HG02571 (cell line): ENCODE results near the gene SERHL2.
"Not testable (repeated sequence)": the region's sequence is repeated elsewhere in the genome, so short reads cannot be mapped to it uniquely, and the experiment has no call there.

Source experiments
- ATAC-seq: cut with Tn5 transposase; IDR thresholded peaks from one replicate; pipeline ENCODE4 v1.9.1; 2021; ENCODE audit warnings: mild to moderate bottlenecking, moderate library complexity; ENCODE audit not compliant: unreplicated experiment

Gene SERHL2

DNA sequence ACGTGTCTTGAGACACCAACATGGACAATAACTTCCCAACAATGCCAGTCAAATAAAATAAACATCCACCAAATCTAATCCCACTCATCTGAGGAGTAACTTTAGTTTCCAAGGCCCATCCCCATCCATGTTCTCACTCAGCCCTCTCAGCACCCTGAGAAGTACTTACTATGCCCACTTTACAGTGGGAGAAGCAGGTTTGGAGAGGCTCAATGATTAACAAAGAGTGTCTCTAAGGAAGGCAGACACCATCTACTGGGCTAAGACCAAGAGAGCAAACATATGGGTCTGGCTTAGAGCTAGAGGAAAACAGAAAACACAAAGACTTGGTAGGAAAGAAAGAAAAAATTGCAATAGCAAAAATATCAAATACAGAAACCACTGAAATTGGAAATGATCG, 49.7 kb downstream of the SERHL2 start:
- ATAC-seq, result no peak

DNA sequence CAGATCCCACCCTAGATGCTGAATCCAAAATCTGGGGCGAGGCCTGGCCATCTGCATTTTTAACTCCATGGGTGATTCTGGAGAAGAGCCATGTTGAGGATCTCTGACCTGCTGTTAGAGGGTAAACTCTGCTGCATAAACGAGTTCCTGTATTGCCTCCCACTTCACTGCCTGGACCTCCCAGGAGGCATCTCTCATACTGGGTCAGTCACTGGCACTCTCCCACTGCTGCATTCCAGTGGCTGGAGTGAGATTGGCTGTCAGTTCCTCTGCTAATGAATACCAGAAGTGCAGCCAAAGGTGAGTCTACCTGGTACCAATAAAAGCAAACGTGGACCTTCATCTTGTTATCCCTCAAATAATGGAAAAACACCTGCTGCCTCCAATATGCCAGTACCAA, 50.6 kb downstream of the SERHL2 start:
- no peak for ATAC-seq

DNA sequence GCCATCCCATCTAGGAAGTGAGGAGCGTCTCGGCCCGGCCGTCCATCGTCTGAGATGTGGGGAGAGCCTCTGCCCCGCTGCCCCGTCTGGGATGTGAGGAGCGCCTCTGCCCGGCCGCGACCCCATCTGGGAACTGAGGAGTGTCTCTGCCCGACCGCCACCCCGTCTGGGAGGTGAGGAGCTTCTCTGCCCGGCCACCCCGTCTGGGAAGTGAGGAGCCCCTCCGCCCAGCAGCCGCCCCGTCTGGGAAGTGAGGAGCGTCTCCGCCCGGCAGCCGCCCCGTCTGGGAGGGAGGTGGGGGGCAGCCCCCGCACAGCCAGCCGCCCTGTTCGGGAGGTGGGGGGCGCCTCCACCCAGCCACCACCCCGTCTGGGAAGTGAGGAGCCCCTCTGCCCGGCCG, 53.9 kb downstream of the SERHL2 start:
- not testable (repeated sequence) for ATAC-seq

DNA sequence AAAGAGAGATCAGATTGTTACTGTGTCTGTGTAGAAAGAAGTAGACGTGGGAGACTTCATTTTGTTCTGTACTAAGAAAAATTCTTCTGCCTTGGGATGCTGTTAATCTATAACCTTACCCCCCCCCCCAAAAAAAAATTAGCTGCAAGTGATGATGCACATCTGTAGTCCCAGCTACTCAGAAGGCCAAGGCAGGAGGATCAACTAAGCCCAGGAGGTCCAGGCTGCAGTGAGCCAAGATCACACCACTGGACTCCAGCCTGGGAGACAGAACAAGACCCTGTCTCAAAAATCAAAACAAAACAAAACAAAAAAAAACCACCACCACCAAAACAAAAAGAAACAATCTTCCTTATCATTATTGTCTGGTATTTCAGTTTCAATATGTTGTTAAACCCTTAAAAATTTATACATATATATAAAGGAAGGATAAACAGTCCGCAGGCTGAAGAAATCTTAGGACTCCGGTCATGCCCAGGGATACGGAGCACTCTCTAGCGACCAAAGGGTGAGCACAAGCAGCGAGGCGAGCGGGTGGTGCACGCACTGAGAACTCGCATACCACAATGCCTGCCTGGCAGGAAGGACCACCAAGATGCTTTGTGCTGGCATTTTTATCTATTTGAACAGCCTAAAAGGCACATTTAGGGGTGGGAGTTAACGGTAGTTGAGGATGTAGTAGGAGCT, 54.5 kb downstream of the SERHL2 start:
- ATAC-seq, result no peak

DNA sequence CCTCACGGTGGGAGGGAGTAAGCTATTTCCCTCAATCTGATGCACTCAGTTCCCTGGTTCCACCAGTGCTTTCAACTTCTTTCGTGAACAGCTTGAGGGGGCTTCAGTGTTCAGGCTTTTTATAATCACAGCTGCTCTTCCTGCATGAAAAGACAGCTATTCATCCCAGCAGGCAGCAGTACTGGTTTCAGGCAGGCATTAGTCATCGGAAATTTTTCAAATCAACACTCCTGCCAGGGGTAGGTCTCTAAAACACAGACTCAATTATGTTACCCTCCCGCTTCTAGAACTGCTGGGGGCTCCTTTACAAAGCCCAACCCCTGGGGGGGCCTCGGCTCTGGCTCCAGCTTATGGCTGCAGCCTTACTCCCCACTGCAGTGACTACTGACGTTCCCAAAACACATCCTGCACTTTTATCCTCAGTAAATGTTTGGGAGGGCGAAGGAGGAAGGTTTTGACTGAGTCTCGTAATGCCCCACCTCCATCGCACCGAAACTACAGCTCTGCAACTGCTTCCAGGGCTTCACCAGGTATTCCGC, 55.1 kb downstream of the SERHL2 start:
- no peak for ATAC-seq

DNA sequence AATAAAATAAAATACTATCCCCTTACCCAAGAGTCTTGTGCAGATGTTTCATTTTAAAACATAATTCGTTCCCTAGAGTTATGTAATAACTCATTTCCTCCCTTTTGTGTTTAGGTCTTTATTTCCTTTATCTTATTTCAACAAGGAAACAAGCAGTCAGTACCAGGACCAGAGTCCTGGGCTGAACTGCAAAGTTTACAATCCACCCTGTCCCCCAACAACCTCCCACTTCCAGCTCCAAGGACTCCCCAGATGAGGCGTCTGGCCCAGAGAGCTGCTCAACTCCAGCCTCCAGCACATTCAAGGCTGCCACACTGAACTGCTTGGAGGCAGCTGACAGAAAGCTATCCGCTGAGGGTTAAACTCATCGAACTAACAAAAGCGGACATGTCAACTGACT, 56.4 kb downstream of the SERHL2 start:
- ATAC-seq, result no peak

DNA sequence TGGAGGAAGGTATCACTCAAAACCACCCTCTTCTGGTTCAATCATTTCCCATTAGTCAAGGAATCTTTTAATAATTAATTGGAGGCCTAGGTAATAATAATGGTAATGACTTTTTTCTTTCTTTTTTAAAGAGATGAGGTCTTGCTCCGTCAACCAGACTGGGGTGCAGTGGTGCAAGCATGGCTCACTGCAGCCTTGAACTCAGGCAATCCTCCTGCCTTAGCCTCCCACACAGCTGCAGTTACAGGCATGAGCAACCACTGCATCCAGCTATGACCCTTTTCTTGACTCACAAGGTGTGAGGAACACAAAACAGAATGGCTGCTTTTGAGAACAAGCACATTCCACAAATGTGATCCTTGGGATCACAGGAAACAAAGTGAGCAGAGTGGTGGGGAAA, 57.3 kb downstream of the SERHL2 start:
- ATAC-seq, result no peak

DNA sequence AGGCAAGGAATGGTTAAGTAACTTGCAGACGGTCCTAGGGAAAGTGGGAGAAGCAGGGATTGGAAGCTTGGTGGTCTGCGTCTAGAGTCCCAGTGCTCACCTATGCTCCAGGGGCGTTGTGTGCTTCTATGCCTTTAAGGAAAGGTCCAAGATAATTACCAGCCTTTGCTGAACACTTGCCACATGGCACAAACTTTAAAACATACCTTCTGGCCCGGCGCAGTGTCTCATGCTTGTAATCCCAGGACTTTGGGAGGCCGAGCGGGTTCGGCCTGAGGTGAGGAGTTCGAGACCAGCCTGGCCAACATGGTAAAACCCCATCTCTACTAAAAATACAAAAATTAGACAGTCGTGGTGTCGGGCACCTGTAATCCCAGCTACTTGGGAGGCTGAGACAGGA, 58.6 kb downstream of the SERHL2 start:
- no peak for ATAC-seq

DNA sequence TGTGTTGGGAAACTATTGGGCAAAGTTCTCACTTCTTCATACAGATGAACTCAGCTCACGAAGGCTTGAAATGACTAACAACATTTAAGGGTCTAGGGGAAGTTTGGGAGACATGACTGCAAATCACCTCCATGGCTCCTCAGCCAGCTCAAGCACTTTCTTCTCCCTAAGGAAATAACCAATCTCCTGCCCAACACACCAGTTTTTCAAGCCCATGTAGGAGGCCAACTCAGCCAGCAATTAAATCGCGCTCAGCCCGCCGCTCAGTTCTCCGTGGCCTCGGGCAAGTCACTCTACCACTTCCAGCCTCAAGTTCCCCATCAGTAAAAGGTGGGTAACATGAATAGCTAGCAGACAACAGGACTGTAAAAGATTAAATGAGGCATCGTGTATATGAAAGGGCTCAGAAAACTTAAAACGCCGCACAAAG, 60.1 kb downstream of the SERHL2 start:
- ATAC-seq, result no peak

DNA sequence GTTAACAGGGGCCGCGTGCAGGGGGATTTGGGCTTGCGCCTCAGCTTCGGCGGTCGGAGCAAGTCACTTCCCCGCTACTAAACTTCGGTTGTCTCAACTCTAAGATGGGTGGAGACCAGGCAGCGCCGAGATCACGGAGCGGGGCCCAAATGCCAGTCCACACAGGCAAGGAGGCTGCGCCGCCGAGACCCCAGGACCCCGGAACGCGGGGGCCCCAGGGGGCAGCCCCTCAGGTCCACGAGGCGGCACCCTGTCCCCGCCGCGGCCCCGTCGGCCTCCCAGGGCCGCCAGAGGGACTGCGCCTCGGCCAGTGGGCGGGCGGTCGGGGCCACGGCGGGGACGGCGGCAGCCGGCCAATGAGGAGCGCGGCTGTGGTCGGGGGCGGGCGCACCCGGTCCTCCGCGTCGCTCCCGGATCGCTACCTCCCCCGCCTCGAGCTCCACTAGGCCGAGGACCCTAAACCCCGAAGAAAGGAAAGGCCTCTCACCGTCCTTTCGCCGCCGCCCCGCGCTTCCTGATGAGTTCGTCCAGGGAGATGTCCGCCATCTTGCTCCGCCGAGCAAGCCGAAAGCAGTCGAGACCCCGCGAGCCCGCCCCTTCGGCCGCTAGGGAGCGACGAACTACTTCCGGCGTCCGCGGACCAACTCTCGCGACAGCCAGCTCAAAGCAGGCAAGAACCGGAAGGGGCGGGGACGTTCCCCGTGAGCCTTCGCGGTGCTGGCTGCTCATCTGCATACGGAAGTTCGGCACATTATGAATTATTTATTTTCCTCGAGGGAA, 60.7 kb downstream of the SERHL2 start, which contains the start of gene POLDIP3:
POLDIP3 (minus strand) TSS at position 572 of the 780 bp plus-strand sequence; CDS start at position 546, 26 bp downstream.
- ATAC-seq, result peak; percentile 69

DNA sequence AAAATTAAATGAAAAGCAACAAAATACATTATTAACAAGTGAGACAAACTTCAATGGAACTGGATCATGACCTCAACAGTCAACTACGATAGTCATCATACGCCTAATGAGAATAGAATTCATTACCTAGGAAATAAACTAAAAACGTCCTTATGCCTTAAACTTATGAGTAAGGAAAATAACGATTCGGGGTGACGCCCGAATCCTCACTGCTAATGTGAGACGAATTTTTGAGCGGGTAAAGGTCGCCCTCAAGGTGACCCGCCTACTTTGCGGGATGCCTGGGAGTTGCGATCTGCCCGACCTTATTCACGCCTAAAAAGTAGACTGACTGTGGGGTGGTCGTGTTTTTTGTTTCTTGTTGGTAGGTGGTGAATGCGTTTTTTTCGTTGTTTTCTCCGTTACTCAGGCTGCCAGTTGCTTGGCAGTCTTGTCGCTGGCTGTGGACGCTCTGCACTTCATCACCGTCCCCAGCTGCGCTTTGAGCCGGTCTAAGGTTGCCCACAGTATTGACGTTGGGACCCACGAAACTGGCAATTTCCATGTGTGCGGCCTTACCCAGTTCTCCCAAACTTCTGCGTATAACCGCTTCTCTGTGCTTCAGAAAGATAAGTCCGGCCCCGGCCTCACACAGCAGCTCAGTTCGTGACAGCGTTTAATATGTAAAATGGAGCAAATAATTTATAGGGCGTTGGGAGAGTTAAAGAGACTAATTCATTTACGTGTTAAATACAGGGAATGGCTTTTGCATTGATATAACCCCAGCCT, 61.5 kb downstream of the SERHL2 start:
- ATAC-seq, result peak; percentile 50

DNA sequence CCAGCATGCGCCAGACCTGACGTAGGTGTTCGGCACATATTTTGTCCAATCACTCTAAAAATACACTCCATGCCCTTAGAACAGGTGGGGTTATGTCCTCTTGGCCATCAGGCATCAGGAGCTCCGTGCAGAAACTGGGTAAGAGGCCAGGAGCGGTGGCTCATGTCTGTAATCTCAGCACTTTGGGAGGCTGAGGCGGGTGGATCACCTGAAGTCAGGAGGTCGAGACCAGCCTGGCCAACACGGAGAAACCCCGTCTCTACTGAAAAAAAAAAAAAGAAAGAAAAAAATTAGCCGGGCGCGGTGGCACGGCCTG, 62.1 kb downstream of the SERHL2 start:
- ATAC-seq, result not testable (repeated sequence)

DNA sequence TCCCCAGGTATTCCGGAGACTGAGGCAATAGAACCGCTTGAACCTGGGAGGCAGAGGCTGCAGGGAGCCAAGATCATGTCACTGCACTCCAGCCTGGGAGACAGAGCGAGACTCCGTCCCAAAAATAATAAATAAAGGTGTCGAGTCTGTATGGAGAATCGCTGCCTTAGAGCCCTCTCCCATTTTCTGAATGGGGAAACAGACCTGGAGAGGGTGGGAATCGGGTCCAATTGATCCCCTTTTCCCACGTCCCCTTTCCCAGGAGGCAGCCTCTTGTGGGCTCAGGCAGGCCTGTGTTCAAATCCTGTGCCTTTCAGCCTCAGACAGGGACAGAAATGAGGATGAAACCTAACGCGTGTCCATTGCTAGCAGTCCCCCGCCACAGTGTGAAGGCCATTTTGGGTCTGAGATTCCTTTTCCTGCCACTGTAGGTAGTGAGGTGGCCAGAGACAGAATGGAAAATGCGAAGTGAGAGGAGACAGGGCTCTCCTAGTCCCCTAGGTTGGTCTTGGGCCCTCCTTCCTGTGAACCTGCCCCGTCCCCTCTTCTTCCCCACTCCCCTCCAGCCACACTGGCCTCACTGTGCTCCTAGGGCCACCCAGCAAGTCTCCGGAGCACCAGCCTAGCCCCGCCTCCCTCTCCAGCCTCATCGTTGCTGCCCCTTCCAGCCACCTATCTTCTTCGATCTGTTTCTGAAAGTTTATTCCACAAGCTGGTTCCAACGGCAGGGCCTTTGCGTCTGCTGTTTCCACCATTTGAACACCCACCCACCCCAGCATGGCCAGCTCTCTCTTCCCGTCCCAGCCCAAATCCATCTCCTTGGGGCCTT, 63.6 kb downstream of the SERHL2 start:
- ATAC-seq, result no peak

DNA sequence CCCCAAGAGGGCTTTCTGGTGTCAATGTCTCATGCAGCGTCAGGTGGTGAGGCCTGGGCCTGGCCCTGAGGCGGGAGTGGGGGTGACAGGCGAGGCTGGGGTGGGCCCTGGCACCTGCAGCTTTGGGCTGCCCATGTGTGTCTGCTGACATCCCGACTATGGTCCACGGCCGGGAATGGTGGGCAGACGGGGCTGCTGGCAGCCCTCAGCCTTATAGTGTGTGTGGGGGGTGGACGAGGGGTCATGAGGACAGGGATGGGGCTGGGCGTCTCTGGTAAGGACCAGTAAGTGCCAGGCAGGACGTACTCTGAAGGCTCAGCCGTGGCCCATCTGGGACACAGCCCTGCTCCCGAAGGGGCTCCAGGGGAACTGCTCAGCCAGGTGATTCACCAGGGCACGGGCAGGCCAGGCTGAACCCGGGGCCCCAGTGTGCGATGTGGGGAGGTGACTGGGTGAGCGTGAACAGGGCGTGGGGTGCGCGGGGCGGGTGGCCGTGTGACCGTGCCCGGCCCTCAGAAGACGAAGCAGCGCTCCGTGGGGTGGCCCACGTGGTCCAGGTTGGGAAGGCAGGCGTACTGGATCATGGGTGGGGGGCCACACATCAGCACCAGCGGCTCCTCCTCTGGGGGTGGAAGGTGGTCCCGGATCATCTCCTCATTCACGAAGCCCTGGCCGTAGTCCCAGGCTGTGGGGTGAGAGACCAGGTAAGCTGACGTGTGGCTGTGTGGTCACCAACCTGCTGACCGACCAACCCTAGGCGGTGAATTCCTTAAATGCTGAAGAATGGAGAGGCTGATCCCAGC, 65.7 kb downstream of the SERHL2 start:
- no peak for ATAC-seq

DNA sequence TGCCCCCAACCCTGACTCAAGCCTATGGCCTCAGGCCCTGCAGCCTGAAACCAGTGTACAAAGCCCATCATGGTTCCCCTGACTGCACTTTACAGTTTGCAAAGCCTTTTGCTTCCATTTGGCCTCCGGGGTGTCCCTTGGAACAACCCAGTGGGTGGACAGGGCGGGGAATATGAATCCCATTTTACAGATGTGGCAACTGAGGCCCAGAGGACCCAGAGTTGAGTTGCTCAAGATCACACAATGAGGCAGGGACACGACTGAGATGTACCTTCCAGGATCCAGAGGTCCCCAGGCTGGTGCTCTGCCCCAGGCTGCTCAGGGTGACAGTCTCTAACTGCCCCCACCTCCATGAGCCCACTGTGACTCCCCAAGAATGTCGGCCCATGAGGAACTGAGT, 66.3 kb downstream of the SERHL2 start:
- no peak for ATAC-seq

DNA sequence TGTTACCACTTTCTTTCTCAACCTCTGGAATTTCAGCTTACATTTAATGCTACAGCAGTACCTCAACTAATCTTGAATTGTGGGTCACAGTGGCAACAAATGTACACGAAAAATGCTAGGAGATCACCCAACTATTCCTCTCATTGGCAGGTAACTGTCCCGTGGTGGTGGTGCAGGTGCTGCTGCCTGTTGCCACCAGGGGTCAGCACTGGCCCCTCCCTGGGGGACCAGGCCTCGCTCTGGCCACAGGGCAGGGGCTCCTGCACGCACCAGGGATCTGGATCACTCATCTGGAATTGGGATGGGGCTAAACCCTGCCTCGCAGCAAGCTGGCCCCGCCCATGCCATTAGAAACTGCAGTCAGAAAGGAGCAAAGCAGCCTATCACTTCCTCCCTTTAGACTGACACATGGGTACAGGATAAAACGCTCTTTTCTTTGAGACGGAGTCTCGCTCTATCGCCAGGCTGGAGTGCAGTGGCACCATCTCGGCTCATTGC, 67.8 kb downstream of the SERHL2 start:
- ATAC-seq, result no peak

DNA sequence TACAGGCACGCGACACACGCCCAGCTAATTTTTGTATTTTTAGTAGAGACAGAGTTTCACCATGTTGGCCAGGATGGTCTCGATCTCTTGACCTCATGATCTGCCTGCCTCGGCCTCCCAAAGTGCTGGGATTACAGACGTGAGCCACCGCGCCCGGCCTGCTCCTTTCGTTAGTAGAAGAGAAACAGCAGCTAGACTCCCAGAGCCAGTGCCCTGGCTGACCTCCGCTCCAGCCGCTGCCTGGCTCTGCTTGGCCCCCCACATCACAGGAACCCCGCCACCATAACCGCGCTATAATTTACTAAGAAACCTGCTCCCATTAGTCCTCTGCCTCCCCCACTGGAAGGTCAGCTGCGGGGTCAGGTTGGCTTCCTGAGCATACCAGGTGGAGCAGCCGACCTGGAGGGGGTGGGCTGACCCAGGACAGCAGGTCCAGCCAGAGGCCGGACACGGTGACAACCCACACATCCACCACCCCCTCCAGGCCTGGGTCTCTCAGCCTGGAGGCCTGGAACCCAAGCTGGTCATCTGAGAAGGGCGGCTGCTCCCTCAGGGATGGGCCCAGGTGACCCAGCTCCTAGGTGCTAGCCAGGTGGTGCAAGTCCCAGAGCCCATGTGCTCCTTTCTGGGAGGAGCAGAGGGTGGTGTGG, 68.4 kb downstream of the SERHL2 start:
- no peak for ATAC-seq

DNA sequence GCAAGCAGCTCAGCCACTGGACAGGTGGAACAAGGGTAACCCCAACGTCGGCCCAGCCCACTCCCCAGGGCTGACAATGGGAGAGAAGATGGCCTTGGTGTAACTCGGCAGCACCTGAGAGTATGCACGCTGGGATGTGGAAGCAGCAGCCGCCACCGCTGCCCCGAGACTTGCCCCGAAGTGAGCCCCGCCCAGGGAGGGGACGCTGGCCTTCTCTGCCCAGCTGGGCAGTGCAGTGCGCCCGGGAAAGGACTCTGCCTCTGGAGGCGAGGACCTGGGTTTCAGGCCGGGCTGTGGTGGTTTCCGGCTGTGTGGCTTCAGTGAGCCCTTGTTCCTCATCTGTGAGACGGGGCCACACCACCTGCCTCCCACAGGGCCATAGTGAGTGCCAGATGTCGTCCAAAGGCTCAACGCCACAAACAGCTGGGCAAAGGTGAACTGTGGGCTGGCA, 69.6 kb downstream of the SERHL2 start:
- no peak for ATAC-seq
